KOPT-K1 (cell line): ENCODE measurements around the gene HAP1.
"Not testable (repeated sequence)": the region's sequence is repeated elsewhere in the genome, so short reads cannot be mapped to it uniquely, and the experiment has no call there.

Experiments
- H3K27ac ChIP-seq: fragments of 200-600 bp; sonication (generic); 2 replicates; pipeline ENCODE4 v1.5.1; 2016; ENCODE audit warnings: antibody characterized with exemption, mild to moderate bottlenecking, low read depth, low read length; ENCODE audit not compliant: poor library complexity, severe bottlenecking
- H3K36me3 ChIP-seq: fragments of 200-600 bp; sonication (generic); 2 replicates; pipeline ENCODE4 v1.5.1; 2017; ENCODE audit warnings: antibody characterized with exemption, mild to moderate bottlenecking, low read length, moderate library complexity; ENCODE audit not compliant: insufficient read depth
- H3K9me3 ChIP-seq: fragments of 200-600 bp; sonication (generic); 2 replicates; pipeline ENCODE4 v1.5.1; 2017; ENCODE audit warnings: antibody characterized with exemption, low read length, mild to moderate bottlenecking; ENCODE audit not compliant: insufficient read depth, poor library complexity, severe bottlenecking

Gene HAP1

GRCh38 chr17:41723801-41724475 lies 10.5 kb downstream of the HAP1 start:
- Histone ChIP-seq H3K36me3 (no peaks in the 10 kb centered on the region), H3K9me3 (no peaks in the 10 kb centered on the region), H3K27ac (no peak overlapping the region)

- Histone ChIP-seq H3K9me3 (no peaks in the 10 kb centered on the region), H3K36me3 (no peaks in the 10 kb centered on the region), H3K27ac (no peak overlapping the region)
These were observed 12.2 kb downstream of the HAP1 start for GRCh38 chr17:41722231-41722630.

DNA sequence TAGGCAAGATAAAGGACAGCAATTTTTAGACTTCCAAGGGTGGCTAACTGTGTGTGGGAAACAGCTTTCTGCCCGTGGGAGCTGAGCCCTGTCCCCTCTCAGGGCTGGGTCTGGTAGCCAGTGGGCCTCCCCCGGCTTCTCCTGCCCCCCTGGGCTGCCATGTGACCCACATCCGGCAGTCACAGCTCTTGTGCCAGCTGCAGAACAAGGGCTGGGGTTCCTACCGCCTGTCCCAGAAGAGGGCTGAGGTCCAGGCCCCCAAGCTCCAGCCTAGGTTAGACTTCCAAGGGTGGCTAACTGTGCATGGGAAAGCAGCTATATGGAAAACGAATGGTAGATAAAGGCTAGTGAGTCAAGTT lies 16.2 kb downstream of the HAP1 start:
- Histone ChIP-seq H3K36me3 (no peaks in the 10 kb centered on the region), H3K27ac (peak overlapping the region; percentile 61), H3K9me3 (no peaks in the 10 kb centered on the region)

- H3K9me3 ChIP-seq: no peaks in the 10 kb centered on the region
- H3K36me3 ChIP-seq: no peaks in the 10 kb centered on the region
- H3K27ac ChIP-seq: peak overlapping the region; percentile 61
These were observed 16.8 kb downstream of the HAP1 start for GRCh38 chr17:41717408-41718286.

DNA sequence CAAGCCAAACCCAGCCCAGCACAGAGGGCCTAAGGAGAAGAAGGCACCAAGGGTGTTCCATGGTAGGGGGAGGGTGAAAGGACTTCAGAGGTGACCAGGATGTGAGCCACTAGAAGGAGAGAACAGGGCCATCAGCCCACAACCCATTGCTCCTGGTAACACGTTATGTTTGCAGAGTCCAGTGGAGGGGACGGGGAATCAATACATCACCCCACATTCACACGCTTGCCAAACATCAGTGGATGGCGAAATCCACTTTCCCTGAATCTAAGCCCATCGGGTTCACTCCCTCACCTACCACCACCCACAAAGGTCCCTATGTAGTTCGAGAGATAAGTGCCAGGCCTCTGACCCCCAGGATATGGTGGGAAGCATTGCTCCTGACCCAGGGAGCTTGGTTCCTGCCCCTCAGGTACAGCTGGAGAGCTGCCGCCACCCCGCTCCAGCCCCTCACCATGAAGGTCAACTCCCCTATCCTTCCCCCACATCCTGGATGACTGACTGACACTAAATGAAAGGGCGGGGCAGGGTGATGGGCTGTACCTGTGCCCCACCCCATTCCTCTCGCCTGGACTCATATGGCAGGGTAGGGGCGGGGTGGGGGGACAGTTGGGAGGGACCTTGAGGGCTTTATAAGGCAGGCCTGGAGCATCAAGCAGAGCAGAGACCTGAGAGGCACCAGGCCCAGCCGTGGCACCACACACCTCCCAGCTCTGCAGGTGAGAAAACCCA lies 22.6 kb downstream of the HAP1 start, which contains the start of gene GAST:
Gene GAST (plus strand): TSS at position 663 of the 732 bp plus-strand sequence. CDS start 3,106 bp downstream, outside the sequence.
- Histone ChIP-seq H3K36me3 (no peaks in the 10 kb centered on the region), H3K27ac (no peak within 1 kb of the TSS), H3K9me3 (no peaks in the 10 kb centered on the region)

DNA sequence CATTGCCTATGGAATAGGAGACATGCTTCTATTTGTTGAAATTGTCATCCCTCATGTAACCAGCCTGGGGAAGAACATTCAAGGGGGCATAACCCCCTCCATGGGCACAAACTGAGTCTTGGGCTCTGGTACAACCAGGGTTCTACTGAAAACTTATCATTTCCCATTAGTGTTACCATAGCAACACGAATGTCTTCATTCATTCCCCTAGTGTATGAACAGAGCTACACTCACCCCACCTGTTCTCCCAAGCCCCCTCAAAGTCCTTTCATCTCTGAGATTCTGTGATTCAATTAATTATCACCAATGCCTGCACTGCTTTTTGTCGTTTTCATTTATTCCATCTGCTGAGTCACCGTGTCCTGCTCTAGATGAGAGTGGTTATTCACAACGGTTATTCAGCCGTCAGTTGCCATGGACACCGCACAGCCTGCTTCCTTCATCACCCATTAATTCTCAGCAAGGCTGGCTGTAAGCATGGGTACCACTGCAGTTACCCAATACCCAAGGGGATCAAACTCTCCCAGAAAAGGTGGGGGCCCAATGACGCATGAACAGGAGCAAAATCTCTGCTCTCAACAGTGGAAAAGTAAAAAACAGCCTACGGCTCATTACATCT lies 23.9 kb downstream of the HAP1 start:
- Histone ChIP-seq H3K9me3 (no peaks in the 10 kb centered on the region), H3K36me3 (no peaks in the 10 kb centered on the region), H3K27ac (no peak overlapping the region)

GRCh38 chr17:41707803-41708669 lies 26.4 kb downstream of the HAP1 start:
- Histone ChIP-seq H3K27ac (no peak overlapping the region), H3K36me3 (no peaks in the 10 kb centered on the region), H3K9me3 (no peaks in the 10 kb centered on the region)

GRCh38 chr17:41705271-41705991 lies 29.0 kb downstream of the HAP1 start:
- Histone ChIP-seq H3K9me3 (no peaks in the 10 kb centered on the region), H3K36me3 (no peaks in the 10 kb centered on the region), H3K27ac (no peak overlapping the region)

- no peaks in the 10 kb centered on the region for H3K36me3 ChIP-seq
- H3K27ac ChIP-seq: no peak overlapping the region
- H3K9me3 ChIP-seq: no peaks in the 10 kb centered on the region
These were observed 31.7 kb downstream of the HAP1 start for GRCh38 chr17:41702712-41703111.

DNA sequence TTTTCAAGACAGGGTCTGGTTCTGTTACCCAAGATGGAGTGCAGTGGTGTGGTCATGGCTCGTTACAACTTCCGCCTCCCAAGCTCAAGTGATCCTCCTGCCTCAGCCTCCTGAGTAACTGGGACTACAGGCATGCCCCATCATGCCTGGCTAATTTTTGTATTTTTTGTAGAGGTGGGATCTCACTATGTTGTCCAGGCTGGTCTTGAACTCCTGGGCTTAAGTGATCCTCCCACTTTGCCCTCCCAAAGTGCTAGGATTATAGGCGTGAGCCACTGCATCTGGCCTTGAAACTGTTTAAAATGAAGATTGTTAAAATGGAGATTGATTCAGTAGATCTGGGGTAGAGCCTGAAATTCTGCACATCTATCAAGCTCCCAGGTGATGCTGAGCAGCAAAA lies 33.6 kb downstream of the HAP1 start:
- H3K9me3 ChIP-seq, H3K36me3 ChIP-seq, H3K27ac ChIP-seq: not testable (repeated sequence)

- H3K9me3 ChIP-seq: no peaks in the 10 kb centered on the region
- peaks cover 30% of the 10 kb centered on the region for H3K36me3 ChIP-seq
- no peak overlapping the region for H3K27ac ChIP-seq
These were observed 37.1 kb downstream of the HAP1 start for GRCh38 chr17:41697122-41697962.

DNA sequence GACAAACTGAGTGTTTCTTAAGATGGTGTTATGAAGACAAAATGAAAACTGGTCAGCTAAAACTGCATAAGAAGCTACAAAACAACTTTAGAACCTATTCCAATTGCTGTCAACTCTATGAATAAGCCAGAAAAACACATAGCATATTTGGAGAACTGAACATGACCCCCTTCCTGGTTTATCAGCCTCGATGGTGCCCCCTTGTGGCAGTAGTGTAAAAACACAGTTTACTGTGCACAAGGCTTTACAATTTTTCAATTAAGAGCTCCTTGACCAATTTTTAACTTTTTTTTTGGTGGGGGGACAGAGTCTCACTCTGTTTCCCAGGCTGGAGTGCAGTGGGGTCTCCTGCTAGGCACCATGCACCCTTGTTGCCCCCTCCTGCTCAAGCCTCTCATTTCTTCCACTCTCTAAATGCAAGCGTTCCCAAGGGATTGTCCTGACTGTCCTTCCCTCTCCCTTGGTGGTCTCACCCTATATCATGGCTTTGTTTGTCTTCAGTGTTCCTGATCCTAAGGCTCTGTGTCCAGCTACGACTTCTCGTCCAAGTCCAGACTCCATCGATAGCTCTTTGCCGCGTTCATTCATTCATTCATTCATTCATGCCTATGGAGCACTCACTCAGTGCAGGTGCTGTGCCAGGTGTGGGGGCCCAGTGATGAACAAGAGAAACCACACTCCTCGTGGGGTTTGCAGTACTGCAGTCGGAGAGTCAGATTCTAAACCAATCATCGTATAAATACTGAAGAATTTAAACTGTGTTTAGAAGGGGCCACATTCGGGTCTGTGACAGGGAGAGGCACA lies 38.3 kb downstream of the HAP1 start:
- Histone ChIP-seq H3K27ac (no peak overlapping the region), H3K9me3 (no peaks in the 10 kb centered on the region), H3K36me3 (peaks cover 42% of the 10 kb centered on the region)
